Liver (tissue), 9 donors: ENCODE data around the gene PLCD1. TPM values are rescaled to one million over a fixed set of nuclear protein-coding genes. Genes with fewer than 3 reads are reported as not detected.

Experiments
- DNase-seq: peaks from one replicate; pipeline ENCODE4 v3.0.0-alpha.2; 2017; ENCODE audit warnings: low spot score
- H3K27ac ChIP-seq, 2 donors: one replicate each; pipeline ENCODE4 v1.7.0; 2013; ENCODE audit warnings: inconsistent platforms in 2 of 2, low read length in 2 of 2, control low read depth in 1 of 2, low read depth in 1 of 2, mild to moderate bottlenecking in 1 of 2
- H3K27me3 ChIP-seq, 4 donors: one replicate each; pipeline versions ENCODE4 v1.6.1 to v1.7.0; 2013; ENCODE audit warnings: low read length in 3 of 4, inconsistent platforms in 1 of 4, mild to moderate bottlenecking in 1 of 4, moderate library complexity in 1 of 4; ENCODE audit not compliant: control insufficient read depth in 4 of 4, insufficient read depth in 4 of 4
- H3K36me3 ChIP-seq, 4 donors: one replicate each; pipeline versions ENCODE4 v1.6.1 to v1.7.0; 2013; ENCODE audit warnings: low read length in 3 of 4, mild to moderate bottlenecking in 3 of 4, low read depth in 1 of 4, moderate library complexity in 1 of 4; ENCODE audit not compliant: control insufficient read depth in 4 of 4, insufficient read depth in 3 of 4
- H3K4me1 ChIP-seq, 4 donors: one replicate each; pipeline versions ENCODE4 v1.6.1 to v1.7.0; 2013; ENCODE audit warnings: low read length in 3 of 4, mild to moderate bottlenecking in 3 of 4, moderate library complexity in 1 of 4; ENCODE audit not compliant: control insufficient read depth in 4 of 4, insufficient read depth in 4 of 4
- H3K4me3 ChIP-seq, 3 donors: one replicate each; pipeline versions ENCODE4 v1.6.1 to v1.7.0; 2013; ENCODE audit warnings: low read length in 3 of 3, control low read depth in 1 of 3, low read depth in 1 of 3, mild to moderate bottlenecking in 1 of 3
- H3K9ac ChIP-seq, 2 donors: one replicate each; pipeline ENCODE4 v1.7.0; 2013; ENCODE audit warnings: low read length in 2 of 2, mild to moderate bottlenecking in 2 of 2, moderate library complexity in 2 of 2, control low read depth in 1 of 2, low read depth in 1 of 2
- H3K9me3 ChIP-seq, 4 donors: one replicate each; pipeline versions ENCODE4 v1.6.1 to v1.7.0; 2013; ENCODE audit warnings: low read length in 3 of 4; ENCODE audit not compliant: control insufficient read depth in 4 of 4
- ATF3 ChIP-seq: IDR thresholded peaks from 2 replicates; pipeline ENCODE4 v1.6.1; 2016; ENCODE audit warnings: antibody characterized with exemption
- EGR1 ChIP-seq, 2 donors: IDR thresholded peaks; 2 replicates each; pipeline ENCODE4 v1.6.1; 2016 to 2018; ENCODE audit warnings: antibody characterized with exemption in 2 of 2, low read depth in 2 of 2
- FOXA1 ChIP-seq: IDR thresholded peaks from 2 replicates; pipeline ENCODE4 v1.6.1; 2016; ENCODE audit warnings: antibody characterized with exemption
- FOXA2 ChIP-seq: IDR thresholded peaks from 2 replicates; pipeline ENCODE4 v1.6.1; 2016; ENCODE audit warnings: antibody characterized with exemption
- GABPA ChIP-seq, 2 donors: IDR thresholded peaks in 1 of 2; conservative IDR thresholded peaks in 1 of 2; 2 replicates each; pipeline ENCODE4 v1.6.1; 2016; ENCODE audit warnings: antibody characterized with exemption in 2 of 2, mild to moderate bottlenecking in 1 of 2, moderate library complexity in 1 of 2
- HNF4A ChIP-seq, 2 donors: conservative IDR thresholded peaks; 2 replicates each; pipeline ENCODE4 v1.6.1; 2016; ENCODE audit warnings: antibody characterized with exemption in 2 of 2, mild to moderate bottlenecking in 2 of 2
- HNF4G ChIP-seq: IDR thresholded peaks from 2 replicates; pipeline ENCODE4 v1.6.1; 2016; ENCODE audit warnings: antibody characterized with exemption
- JUND ChIP-seq, 2 donors: IDR thresholded peaks; 2 replicates each; pipeline ENCODE4 v1.6.1; 2016; ENCODE audit warnings: antibody characterized with exemption in 2 of 2
- MAX ChIP-seq: IDR thresholded peaks from 2 replicates; pipeline ENCODE4 v1.6.1; 2016; ENCODE audit warnings: antibody characterized with exemption
- NR2F2 ChIP-seq: IDR thresholded peaks from 2 replicates; pipeline ENCODE4 v1.6.1; 2016; ENCODE audit warnings: antibody characterized with exemption
- RAD21 ChIP-seq, 2 donors: IDR thresholded peaks; 2 replicates each; pipeline ENCODE4 v1.6.1; 2016; ENCODE audit warnings: antibody characterized with exemption in 2 of 2, mild to moderate bottlenecking in 2 of 2
- REST ChIP-seq: IDR thresholded peaks from 2 replicates; pipeline ENCODE4 v1.6.1; 2016; ENCODE audit warnings: antibody characterized with exemption, mild to moderate bottlenecking
- RXRA ChIP-seq, 2 donors: IDR thresholded peaks; 2 replicates each; pipeline ENCODE4 v1.6.1; 2017 to 2018; ENCODE audit warnings: antibody characterized with exemption in 2 of 2, mild to moderate bottlenecking in 1 of 2
- SP1 ChIP-seq: IDR thresholded peaks from 2 replicates; pipeline ENCODE4 v1.6.1; 2018; ENCODE audit warnings: antibody characterized with exemption, mild to moderate bottlenecking
- TAF1 ChIP-seq: conservative IDR thresholded peaks from 2 replicates; pipeline ENCODE4 v1.6.1; 2016; ENCODE audit warnings: antibody characterized with exemption, mild to moderate bottlenecking
- YY1 ChIP-seq: IDR thresholded peaks from 2 replicates; pipeline ENCODE4 v1.6.1; 2016; ENCODE audit warnings: antibody characterized with exemption, mild to moderate bottlenecking
- WGBS: extraction: QIAGEN DNeasy Blood & Tissue Kit; methylation state at CpG from one replicate; pipeline ENCODE4 v1.1.7; 2013; 5-methylcytosine and 5-hydroxymethylcytosine counted together
- polyA plus RNA-seq, 2 donors: library from polyadenylated mRNA; stranded (reverse) in 1 of 2; unstranded in 1 of 2; fragments of 200-250 nt in 1 of 2; fragments of >200 nt in 1 of 2; fragmentation: Nextera tagmentation in 1 of 2; extraction: Ambion mirVana in 1 of 2; gene quantifications; one replicate each; pipeline versions ENCODE4 v1.2.1 to v1.2.3, GENCODE V29; 2013 to 2015
- total RNA-seq, 2 donors: library from RNA; depleted of rRNA; stranded (reverse); fragments of >200 nt; gene quantifications; one replicate each; pipeline ENCODE4 v1.2.3, GENCODE V29; 2014
- TF ChIP-seq, protein P1 (sequence below): fragments of 150-350 bp; IDR thresholded peaks from 2 replicates; pipeline ENCODE4 v1.5.1; 2017; ENCODE audit warnings: improper control_type of control experiment, low read depth, low read length; ENCODE audit not compliant: missing input control
- TF ChIP-seq, protein P2 (sequence below): IDR thresholded peaks from 2 replicates; pipeline ENCODE4 v1.6.1; 2016; ENCODE audit warnings: antibody characterized with exemption
- donor health status: healthy.
- donor health status: healthy.
- donor health status: healthy.
- donor health status: healthy.
- donor health status: healthy.

PLCD1 gene
- total and polyA plus RNA-seq, 4 donors = 6.7 to 10.5 (median 9.1) TPM

- no peak for TF ChIP-seq MAX
- no peak for TF ChIP-seq SP1
- no peak for TF ChIP-seq EGR1 (IDR thresholded peaks at IDR 0.05; ENCODE audit: low read depth in 2 of 2)
- TF ChIP-seq NR2F2 = no peak
- TF ChIP-seq HNF4A (conservative IDR thresholded peaks at IDR 0.05) = no peak
- TF ChIP-seq GABPA (IDR thresholded peaks at IDR 0.05 in 1 of 2, conservative IDR thresholded peaks at IDR 0.05 in 1 of 2) = no peak
- no peak for TF ChIP-seq FOXA2
- no peak for TF ChIP-seq TAF1
These were observed 28.4 kb downstream of the PLCD1 start (continued) for GRCh38 chr3:38000965-38001455.

- Histone ChIP-seq H3K36me3 (no peaks in the 10 kb centered on the region), H3K9me3 (no peaks in the 10 kb centered on the region), H3K4me1 (peaks cover 0 to 20% (median 6%) of the 10 kb centered on the region in 4 donors), H3K4me3 (no peak overlapping the region), H3K9ac (no peak overlapping the region), H3K27ac (no peak overlapping the region), H3K27me3 (no peaks in the 10 kb centered on the region)
- no peak for DNase-seq
- no peak for TF ChIP-seq HNF4G
- TF ChIP-seq, protein P1, sequence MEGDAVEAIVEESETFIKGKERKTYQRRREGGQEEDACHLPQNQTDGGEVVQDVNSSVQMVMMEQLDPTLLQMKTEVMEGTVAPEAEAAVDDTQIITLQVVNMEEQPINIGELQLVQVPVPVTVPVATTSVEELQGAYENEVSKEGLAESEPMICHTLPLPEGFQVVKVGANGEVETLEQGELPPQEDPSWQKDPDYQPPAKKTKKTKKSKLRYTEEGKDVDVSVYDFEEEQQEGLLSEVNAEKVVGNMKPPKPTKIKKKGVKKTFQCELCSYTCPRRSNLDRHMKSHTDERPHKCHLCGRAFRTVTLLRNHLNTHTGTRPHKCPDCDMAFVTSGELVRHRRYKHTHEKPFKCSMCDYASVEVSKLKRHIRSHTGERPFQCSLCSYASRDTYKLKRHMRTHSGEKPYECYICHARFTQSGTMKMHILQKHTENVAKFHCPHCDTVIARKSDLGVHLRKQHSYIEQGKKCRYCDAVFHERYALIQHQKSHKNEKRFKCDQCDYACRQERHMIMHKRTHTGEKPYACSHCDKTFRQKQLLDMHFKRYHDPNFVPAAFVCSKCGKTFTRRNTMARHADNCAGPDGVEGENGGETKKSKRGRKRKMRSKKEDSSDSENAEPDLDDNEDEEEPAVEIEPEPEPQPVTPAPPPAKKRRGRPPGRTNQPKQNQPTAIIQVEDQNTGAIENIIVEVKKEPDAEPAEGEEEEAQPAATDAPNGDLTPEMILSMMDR = no peak
- no peak for TF ChIP-seq RAD21 (IDR thresholded peaks at IDR 0.05)
- TF ChIP-seq GABPA (IDR thresholded peaks at IDR 0.05 in 1 of 2, conservative IDR thresholded peaks at IDR 0.05 in 1 of 2) = no peak
- TF ChIP-seq SP1 = no peak
- TF ChIP-seq, protein P2, sequence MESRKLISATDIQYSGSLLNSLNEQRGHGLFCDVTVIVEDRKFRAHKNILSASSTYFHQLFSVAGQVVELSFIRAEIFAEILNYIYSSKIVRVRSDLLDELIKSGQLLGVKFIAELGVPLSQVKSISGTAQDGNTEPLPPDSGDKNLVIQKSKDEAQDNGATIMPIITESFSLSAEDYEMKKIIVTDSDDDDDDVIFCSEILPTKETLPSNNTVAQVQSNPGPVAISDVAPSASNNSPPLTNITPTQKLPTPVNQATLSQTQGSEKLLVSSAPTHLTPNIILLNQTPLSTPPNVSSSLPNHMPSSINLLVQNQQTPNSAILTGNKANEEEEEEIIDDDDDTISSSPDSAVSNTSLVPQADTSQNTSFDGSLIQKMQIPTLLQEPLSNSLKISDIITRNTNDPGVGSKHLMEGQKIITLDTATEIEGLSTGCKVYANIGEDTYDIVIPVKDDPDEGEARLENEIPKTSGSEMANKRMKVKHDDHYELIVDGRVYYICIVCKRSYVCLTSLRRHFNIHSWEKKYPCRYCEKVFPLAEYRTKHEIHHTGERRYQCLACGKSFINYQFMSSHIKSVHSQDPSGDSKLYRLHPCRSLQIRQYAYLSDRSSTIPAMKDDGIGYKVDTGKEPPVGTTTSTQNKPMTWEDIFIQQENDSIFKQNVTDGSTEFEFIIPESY = no peak
- no peak for TF ChIP-seq YY1
- no peak for TF ChIP-seq EGR1 (IDR thresholded peaks at IDR 0.05; ENCODE audit: low read depth in 2 of 2)
- TF ChIP-seq REST = no peak
- no peak for TF ChIP-seq NR2F2
- TF ChIP-seq JUND (IDR thresholded peaks at IDR 0.05) = no peak
- TF ChIP-seq FOXA1 = no peak
- no peak for TF ChIP-seq ATF3
- no peak for TF ChIP-seq RXRA (IDR thresholded peaks at IDR 0.05)
- no peak for TF ChIP-seq FOXA2
- TF ChIP-seq HNF4A (conservative IDR thresholded peaks at IDR 0.05) = no peak
- no peak for TF ChIP-seq MAX
- WGBS = 98% methylated on average over 6 of the region's 6 CpGs
These were observed 29.1 kb downstream of the PLCD1 start for GRCh38 chr3:38000242-38000916.
